HG02885 (cell line): Measurements from ENCODE around the gene FAM25G.

ENCODE experiments used
- ATAC-seq: cut with Tn5 transposase; IDR thresholded peaks from one replicate; pipeline ENCODE4 v1.9.1; 2021; ENCODE audit warnings: mild to moderate bottlenecking; ENCODE audit not compliant: unreplicated experiment, poor library complexity

The FAM25G gene

DNA sequence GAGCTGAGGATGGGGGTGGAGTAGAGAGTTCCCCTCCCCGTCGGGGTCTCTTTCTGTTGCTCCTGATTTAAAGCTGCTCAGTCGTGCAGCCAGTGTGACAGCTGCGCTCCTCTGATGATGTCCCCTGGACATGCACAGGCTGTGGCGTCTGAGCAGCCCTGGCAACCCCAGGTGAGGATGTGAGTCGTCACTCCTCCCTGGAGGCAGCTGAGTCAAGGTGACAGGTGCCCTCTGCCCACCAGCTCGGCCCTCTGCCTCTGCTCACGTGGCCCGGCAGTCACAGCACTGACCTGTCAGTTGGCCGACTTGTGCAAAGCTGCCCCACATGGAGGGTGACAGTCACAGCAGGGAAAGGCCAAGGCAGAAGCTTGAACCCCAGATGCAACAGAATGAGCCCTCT lies 41.5 kb downstream of the FAM25G start:
- ATAC-seq, result no peak

DNA sequence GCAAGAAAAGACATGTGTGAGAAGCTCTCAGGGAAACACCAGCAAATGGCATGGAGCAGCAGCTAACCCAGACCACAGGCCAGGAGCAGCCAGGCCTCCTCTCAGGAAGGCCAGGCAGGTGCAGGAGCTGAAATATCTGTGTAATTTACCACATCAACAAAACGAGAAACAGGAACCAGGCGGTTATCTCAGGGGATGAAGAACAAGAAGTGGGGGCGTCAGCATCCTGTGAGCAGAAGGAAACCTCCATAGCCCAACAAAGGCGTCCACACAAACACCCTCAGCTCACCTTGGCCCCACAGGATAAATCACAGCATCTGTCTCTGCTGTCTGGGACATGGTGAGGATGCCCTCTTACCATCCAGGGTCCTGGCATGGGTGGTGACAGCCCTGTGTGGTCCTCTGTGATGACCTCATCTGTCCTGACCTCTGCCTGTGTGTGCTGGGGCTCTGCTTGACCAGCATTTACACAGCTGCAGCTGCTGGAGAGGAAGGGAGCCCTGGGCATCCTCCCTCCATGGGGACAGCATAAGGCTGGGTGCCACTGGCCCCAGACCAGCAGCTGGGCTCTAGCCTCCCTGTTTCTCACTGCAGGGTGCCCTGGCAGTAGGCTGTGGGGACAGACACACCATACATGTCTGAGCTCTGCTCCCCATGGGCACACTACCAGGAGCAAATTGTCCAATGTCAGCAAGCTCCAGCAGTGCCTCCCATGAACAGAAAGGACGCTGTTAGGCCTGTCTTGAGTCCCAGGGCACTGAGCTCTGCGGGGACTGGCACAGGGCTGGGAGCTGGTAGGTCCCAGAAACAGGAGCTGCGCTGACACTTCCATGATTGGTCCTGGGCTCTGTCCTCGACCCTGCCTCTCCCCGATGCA lies 42.2 kb downstream of the FAM25G start:
- no peak for ATAC-seq

DNA sequence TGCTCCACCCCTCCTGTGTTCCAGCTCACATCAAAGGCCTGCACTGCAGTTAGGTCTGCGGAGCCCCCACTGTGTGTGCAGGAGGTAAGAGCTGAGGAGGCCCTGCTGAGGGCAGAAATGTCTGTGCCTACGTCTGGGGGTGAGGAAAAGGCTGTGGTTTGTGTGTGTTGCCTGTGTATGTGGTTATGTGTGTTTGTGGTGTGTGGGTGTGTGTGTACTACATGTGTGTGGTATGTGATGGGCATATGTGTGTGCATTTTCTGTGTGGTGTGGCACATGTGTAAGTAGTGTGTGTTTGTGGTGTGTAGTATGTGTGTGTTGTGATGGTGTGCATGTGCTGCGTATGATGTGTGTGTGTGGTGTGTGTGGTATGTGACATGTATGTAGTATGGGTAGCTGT lies 43.8 kb downstream of the FAM25G start:
- no peak for ATAC-seq

DNA sequence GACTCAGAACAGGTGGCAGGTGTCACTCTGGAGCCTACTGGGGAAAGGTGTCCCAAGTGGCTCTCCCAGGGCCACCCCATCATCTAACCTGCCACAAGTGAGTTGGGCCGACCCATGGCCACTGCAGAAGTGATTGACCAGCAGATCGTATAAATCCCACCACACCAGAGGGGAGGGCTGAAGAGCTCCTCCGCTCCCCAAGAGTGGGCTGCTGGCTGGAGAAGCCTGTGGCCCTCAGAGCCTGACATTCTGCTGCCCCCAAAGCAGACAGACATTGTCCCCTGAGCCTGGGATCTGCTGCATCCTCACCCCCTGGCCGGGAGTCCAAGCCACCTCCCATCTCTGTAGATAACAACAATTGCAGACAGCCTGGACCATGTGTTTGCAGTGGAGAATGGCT lies 44.3 kb downstream of the FAM25G start:
- ATAC-seq, result no peak

DNA sequence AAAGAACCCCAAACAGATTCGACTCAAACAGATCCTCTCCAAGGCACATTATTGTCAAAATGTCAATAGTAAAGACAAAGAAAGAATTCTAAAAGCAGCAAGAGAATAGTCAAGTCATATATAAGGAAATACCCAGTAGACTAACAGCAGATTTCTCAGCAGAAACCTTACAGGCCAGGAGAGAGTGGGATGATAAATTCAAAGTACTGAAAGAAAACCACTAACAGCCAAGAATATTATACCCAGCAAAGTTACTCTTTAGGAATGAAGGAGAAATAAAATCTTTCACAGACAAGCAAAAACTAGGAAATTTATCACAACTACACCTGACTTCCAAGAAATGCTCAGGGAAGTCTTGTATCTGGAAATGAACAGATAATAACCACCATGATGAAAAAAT lies 45.8 kb downstream of the FAM25G start:
- no peak for ATAC-seq

GRCh38 chr10:47444047-47444446 lies 47.5 kb downstream of the FAM25G start:
- ATAC-seq, result no peak

DNA sequence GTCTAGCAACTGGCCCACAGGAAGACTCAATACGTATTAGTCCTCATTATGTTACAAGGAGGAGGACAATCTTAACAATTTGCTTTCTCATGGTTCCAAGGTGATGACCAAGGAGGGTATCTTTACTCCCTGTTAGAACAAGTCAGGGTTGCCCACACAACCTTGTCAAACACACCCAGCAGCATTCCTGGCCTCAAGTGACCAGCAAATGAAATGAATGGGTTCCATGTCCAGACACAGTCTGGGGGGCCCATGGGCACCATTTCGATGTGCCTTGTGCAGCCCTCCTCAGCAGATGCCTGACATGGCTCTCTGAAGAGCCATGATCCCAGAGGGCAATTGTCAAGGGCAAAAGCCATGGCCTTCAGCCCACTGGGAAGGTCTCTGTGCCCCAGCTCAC lies 48.4 kb downstream of the FAM25G start:
- no peak for ATAC-seq

DNA sequence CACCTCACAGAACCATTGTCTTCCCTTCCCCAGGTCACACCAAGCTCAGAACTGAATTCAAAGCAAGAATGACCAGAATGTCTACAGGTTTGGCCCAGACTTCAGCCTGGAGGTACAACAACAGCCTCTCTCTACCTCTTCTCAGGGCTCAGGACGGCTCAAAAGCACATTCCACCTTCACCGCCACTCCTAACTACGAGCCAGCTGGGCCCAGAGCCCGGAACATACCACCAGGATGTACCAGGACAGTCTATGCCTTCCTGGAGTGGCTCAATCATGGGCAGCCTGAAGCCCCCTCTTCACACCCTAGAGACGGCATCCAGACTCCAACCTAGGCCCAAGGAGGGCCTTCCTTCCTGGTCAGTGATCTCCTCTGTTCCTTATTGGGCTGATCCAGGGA lies 49.1 kb downstream of the FAM25G start:
- ATAC-seq, result no peak

DNA sequence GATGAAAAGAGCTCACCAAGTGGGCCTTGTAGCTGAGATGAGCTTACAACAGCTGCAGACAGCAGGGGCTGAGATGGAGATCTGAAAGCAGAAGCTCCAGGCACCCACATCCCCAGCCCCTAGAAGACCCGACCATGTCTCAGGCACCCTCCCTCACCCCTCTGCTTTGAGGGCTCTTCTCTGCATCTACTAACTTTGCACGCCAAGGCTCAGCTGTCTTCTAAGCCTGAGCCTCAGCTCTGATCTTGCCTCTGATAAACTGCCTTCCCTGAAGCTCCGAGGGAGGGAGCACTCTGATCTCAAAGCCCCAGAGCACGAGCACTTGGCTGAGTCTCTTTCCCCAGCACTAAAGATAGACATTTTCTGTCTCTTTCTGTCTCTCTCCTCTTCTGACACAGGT lies 49.6 kb downstream of the FAM25G start:
- ATAC-seq, result no peak

DNA sequence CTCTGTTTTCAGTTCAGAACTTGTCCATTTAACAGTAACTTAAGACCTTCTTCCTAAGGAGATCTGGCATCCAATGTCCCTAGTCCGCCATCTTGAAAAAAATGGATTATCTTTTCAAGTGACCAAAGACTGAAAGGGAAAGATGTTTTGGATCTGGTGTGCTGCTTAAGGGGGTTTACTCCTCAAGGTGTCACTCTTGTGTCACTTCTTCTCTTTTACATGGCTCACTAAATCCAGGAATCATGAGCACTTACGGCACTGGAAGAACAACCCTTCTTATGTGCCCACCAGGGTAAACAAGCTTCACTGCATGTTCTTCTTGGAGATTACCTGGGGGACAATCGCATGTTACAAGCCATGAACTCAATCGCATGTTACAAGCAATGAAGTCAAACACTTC lies 51.3 kb downstream of the FAM25G start:
- ATAC-seq, result no peak

DNA sequence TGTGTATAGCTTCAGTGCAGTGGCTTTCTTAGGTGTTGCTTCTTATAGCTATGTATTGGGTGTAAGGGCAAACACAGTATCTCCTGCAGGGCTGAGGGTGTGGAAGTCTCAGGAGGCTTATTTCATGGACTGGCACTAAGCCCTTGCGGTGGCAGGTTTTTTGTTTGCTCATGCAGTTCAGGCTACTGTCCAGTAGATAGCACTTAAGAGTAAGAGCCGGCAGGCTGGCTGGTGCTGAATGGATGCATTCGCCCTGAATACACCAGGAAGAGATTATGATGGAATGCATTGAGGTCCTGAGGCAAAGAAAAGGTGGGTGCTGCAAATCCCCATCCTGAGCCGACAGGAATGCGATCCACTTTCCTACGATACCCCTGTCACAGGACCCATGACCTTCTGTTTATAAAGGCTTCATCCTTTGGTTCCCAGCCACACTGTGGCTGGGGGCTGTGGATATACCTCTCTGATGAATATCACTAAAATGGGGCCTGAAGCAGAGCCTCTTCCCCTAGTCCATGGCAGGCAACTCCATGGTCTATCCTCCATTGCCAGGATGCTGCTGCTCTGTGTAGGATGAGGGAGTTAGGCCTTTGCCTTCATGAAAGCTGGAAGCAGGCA lies 52.5 kb downstream of the FAM25G start:
- ATAC-seq, result no peak
